GM21526 (cell line): ENCODE measurements around the gene COL18A1.

Source experiments
- ATAC-seq: cut with Tn5 transposase; IDR thresholded peaks from one replicate; pipeline ENCODE4 v1.9.1; 2021; ENCODE audit warnings: moderate library complexity; ENCODE audit not compliant: unreplicated experiment, low FRiP score

COL18A1 gene

GRCh38 chr21:45381865-45382696, 22.9 kb upstream of the COL18A1 start:
- no peak for ATAC-seq

GRCh38 chr21:45382697-45382997, 22.3 kb upstream of the COL18A1 start:
- no peak for ATAC-seq

GRCh38 chr21:45383111-45383614, 21.8 kb upstream of the COL18A1 start:
- ATAC-seq, result no peak

GRCh38 chr21:45383615-45384201, 21.3 kb upstream of the COL18A1 start:
- no peak for ATAC-seq

- no peak for ATAC-seq
These were observed 20.1 kb upstream of the COL18A1 start for GRCh38 chr21:45384656-45385548.

GRCh38 chr21:45385549-45386050, 19.4 kb upstream of the COL18A1 start:
- no peak for ATAC-seq

GRCh38 chr21:45386336-45386727, 18.6 kb upstream of the COL18A1 start:
- ATAC-seq, result no peak

- no peak for ATAC-seq
These were observed 18.1 kb upstream of the COL18A1 start for GRCh38 chr21:45386728-45387371.

- ATAC-seq, result no peak
These were observed 17.5 kb upstream of the COL18A1 start for GRCh38 chr21:45387506-45387905.

- no peak for ATAC-seq
These were observed 16.9 kb upstream of the COL18A1 start for GRCh38 chr21:45388011-45388521.

GRCh38 chr21:45388611-45389296, 16.2 kb upstream of the COL18A1 start:
- ATAC-seq, result no peak

- ATAC-seq, result no peak
These were observed 14.7 kb upstream of the COL18A1 start for GRCh38 chr21:45390121-45390751.

- no peak for ATAC-seq
These were observed 13.9 kb upstream of the COL18A1 start for GRCh38 chr21:45390831-45391742.

- ATAC-seq, result no peak
These were observed 13.0 kb upstream of the COL18A1 start for GRCh38 chr21:45391743-45392572.

GRCh38 chr21:45392573-45392971, 12.4 kb upstream of the COL18A1 start:
- ATAC-seq, result no peak

GRCh38 chr21:45393021-45393420, 11.9 kb upstream of the COL18A1 start:
- no peak for ATAC-seq
